ENCODE data around the gene TLE6. TPM values are rescaled to one million over a fixed set of nuclear protein-coding genes. Genes with fewer than 3 reads are reported as not detected.

TLE6 gene
- total and polyA plus RNA-seq, 2 of the 4 experiments (the other 2 are of a cell fraction), result under 0.01 to 0.17 TPM

GRCh38 chr19:2962018-2962670 is 15.2 kb upstream of the TLE6 start:
- H3K14ac ChIP-seq (replicated peaks; ENCODE audit: low read depth, low read length), result 0 out of 2 replicates have a peak overlapping the region, but pooled peaks have one; percentile 19
- no peak overlapping the region for H3K27ac ChIP-seq (ENCODE audit: insufficient read depth, low read length)
- H2BK5ac ChIP-seq (ENCODE audit: low read depth, low read length, poor library complexity, severe bottlenecking), result no peak overlapping the region
- POLR2A ChIA-PET (ENCODE audit: unreplicated experiment), result no interaction called here
- H2BK15ac ChIP-seq (ENCODE audit: low read depth, low read length), result no peak overlapping the region
- dilution Hi-C loops (cut with HindIII; ENCODE audit: low sequenced_read_pairs, unreplicated experiment) (no loop called here), intact Hi-C loops (cut with micrococcal nuclease) (loop anchor here (1.0 kb wide), 2 partner anchors 142 to 201 kb away; no protein-coding TSS in a partner anchor), in situ Hi-C loops (cut with MboI; ENCODE audit: low sequenced_read_pairs) (loop anchor here (25.0 kb wide), 1 partner anchor 525 kb away; the partner anchor contains the start of genes SMIM24 and SMIM44)
- no peaks in the 10 kb centered on the region for H3K36me3 ChIP-seq (ENCODE audit: control insufficient read depth, insufficient read depth, low read length)
- H2BK20ac ChIP-seq (ENCODE audit: low read depth, low read length), result no peak overlapping the region
- ATAC-seq (ENCODE audit: low read depth) (peak; percentile 99), DNase-seq (peak; percentile 89)
- H3K9me3 ChIP-seq (ENCODE audit: control insufficient read depth, insufficient read depth, low read length), result no peaks in the 10 kb centered on the region
- no peaks in the 10 kb centered on the region for H3K9me1 ChIP-seq (ENCODE audit: insufficient read depth, low read length)
- no peak overlapping the region for H2AK5ac ChIP-seq (ENCODE audit: low read depth, low read length)
- H2AFZ ChIP-seq (replicated peaks; ENCODE audit: low read length, poor library complexity), result peak overlapping the region; percentile 67
- H3K18ac ChIP-seq (ENCODE audit: low read depth, low read length), result no peak overlapping the region
- H3K4me2 ChIP-seq (ENCODE audit: low read depth, low read length), result peak overlapping the region; percentile 85
- H3K4ac ChIP-seq (ENCODE audit: low read depth, low read length), result no peak overlapping the region
- H4K5ac ChIP-seq (ENCODE audit: low read depth, low read length), result peak overlapping the region; percentile 70; the same call in 1 of the 2 replicates
- H4K8ac ChIP-seq (ENCODE audit: low read depth in 2 of 2, low read length in 2 of 2), result peak overlapping the region in 1 of 2 experiments; percentile 74; a peak in 1 of 4 replicates
- CTCF ChIA-PET, result interaction anchor here (0.6 to 1.4 kb wide), 6 partner anchors 11 to 182 kb away, joined by 3 read pairs; no protein-coding TSS in a partner anchor
- H3K9ac ChIP-seq (ENCODE audit: low read depth, low read length), result no peak overlapping the region
- no TSS peak for BruUV-seq (replicated peaks)
- H3K56ac ChIP-seq (ENCODE audit: extremely low read depth, insufficient read depth, low read length), result no peak overlapping the region
- H3K27me3 ChIP-seq (ENCODE audit: control insufficient read depth, insufficient read depth, low read length), result peaks cover 3% of the 10 kb centered on the region
- H3K79me1 ChIP-seq (ENCODE audit: low read depth in 1 of 2, low read length in 2 of 2), result no peaks in the 10 kb centered on the region
- H4K91ac ChIP-seq (ENCODE audit: insufficient read depth, low read depth, low read length), result no peak overlapping the region
- H4K20me1 ChIP-seq (ENCODE audit: insufficient read depth, low read length), result no peaks in the 10 kb centered on the region
- H2AK9ac ChIP-seq (replicated peaks; ENCODE audit: low read depth, low read length, poor library complexity), result peak overlapping the region; percentile 15
- 70% methylated on average over 2 of the region's 17 CpGs; no CpG with 5 or more reads in 1 of the 2 experiments for WGBS, 2 experiments (ENCODE audit: extremely low coverage in 2 of 2, insufficient read length in 1 of 2)
- H3K4me1 ChIP-seq (ENCODE audit: control insufficient read depth, insufficient read depth, low read length), result no peaks in the 10 kb centered on the region
- H3K4me3 ChIP-seq (ENCODE audit: insufficient read depth, low read depth, low read length), result peak overlapping the region; percentile 14; the same call in 1 of the 2 replicates
- H3K23ac ChIP-seq (ENCODE audit: low read depth, low read length), result no peak overlapping the region
- H2BK120ac ChIP-seq (ENCODE audit: low read depth, low read length), result no peak overlapping the region
- TF ChIP-seq MAZ (IDR thresholded peaks at IDR 0.05; ENCODE audit: borderline replicate concordance, low read depth, low read length), result peak; percentile 92; the same call in 1 of the 2 replicates
- TF ChIP-seq BHLHE40 (IDR thresholded peaks at IDR 0.05; ENCODE audit: low read depth, low read length), result 0 out of 2 replicates have a peak, but pooled peaks have one; percentile 23
- TF ChIP-seq RCOR1 (IDR thresholded peaks at IDR 0.05; ENCODE audit: insufficient replicate concordance, low read length), result no peak
- peak; percentile 85 for TF ChIP-seq RAD21 (IDR thresholded peaks at IDR 0.05; ENCODE audit: low read length)
- no peak for TF ChIP-seq CHD1 (IDR thresholded peaks at IDR 0.05; ENCODE audit: low read depth, low read length)
- TF ChIP-seq MXI1 (IDR thresholded peaks at IDR 0.05; ENCODE audit: borderline replicate concordance, low read depth, low read length), result no peak
- TF ChIP-seq FOS (IDR thresholded peaks at IDR 0.05; ENCODE audit: low read depth, low read length), result peak; percentile 61; the same call in 1 of the 2 replicates
- TF ChIP-seq MAFK (IDR thresholded peaks at IDR 0.05; ENCODE audit: low read depth, low read length), result no peak
- TF ChIP-seq USF2 (IDR thresholded peaks at IDR 0.05; ENCODE audit: low read depth, low read length), result no peak
- peak; percentile 95 for TF ChIP-seq CTCF (conservative IDR thresholded peaks at IDR 0.05; ENCODE audit: low read depth, low read length)
- peak; percentile 41 for TF ChIP-seq CEBPB (IDR thresholded peaks at IDR 0.05; ENCODE audit: low read depth, low read length)
- TF ChIP-seq NFE2L2 (IDR thresholded peaks at IDR 0.05; ENCODE audit: low read depth, low read length), result no peak
- TF ChIP-seq POLR2A (IDR thresholded peaks at IDR 0.05; ENCODE audit: low read depth, low read length), result no peak
- TF ChIP-seq RFX5 (IDR thresholded peaks at IDR 0.05; ENCODE audit: low read depth, low read length), result no peak
- TF ChIP-seq SMC3 (IDR thresholded peaks at IDR 0.05; ENCODE audit: low read depth, low read length), result peak; percentile 62
